Stimulated activated CD4-positive, alpha-beta T cell treated with anti-CD3 and anti-CD28 coated beads, Interleukin-12 subunit alpha, Interleukin-12 subunit beta, amount 100 ng/mL, for 24 hours (primary cell): ENCODE results near the gene CRYBG2.
"Not testable (repeated sequence)": the region's sequence is repeated elsewhere in the genome, so short reads cannot be mapped to it uniquely, and the experiment has no call there.

Experiments used
- DNase-seq, 2 experiments: peaks; one replicate each; pipeline ENCODE4 v3.0.0-alpha.2; 2020; ENCODE audit warnings: low read depth in 2 of 2

The CRYBG2 gene, protein sequence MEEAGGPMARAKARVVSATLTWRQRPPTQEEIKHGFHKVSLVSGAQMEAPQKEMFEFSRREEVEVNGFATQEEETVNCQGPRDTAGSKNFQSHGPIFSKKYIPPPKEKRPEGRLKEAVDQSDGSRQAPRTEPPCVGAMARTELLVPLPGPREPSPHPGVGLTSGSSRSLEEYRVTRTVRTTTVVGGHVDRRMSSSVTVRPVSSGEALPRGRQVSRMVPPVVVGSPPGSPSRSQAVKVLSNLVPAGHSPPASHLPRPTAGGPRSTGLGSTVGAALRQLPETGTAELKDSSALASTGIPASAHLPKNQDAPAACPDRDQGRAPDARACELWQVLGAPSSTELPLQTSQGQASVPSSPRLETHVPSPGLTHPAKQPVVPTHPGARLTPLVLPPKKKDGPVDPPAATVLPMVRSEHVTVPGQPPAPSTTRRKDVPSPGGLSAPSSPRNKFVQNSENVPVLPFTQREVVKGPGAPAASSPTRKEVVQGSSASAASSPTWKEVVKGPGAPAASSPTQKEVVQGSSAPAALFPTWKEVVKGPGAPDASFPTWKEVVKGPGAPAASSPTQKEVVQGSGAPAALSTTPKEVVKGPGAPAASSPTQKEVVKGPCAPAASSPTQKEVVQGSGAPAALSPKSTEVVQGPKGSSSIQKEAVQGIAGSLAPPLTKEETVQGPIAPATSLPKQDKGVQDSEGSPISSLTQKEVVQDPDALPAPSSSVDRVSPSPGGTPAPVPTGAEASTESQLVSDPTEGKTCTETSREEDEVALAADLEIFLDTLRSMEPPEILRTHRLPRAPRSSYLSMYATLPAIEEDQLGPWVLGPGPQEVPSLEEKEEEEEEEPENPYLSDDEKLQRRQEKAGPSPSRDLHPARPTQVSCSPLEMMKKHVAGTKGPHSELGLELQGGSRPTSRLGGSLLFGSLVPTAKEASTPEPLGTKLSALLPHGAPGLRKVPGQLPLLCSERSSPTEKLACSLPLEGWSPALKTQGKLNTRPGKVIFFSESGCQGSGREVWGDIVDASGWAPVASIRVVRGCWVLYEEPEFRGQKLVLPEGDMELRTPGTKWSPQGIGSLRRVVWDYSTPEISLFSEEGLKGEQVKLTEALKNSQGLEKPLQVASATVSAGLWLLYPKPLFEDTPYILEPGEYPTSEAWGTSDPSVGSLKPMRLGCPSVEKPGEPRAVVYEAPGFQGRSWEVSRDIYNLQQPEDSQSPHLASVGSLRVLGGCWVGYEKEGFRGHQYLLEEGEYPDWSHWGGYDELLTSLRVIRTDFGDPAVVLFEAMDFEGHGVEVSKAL (N-terminal part only)

DNA sequence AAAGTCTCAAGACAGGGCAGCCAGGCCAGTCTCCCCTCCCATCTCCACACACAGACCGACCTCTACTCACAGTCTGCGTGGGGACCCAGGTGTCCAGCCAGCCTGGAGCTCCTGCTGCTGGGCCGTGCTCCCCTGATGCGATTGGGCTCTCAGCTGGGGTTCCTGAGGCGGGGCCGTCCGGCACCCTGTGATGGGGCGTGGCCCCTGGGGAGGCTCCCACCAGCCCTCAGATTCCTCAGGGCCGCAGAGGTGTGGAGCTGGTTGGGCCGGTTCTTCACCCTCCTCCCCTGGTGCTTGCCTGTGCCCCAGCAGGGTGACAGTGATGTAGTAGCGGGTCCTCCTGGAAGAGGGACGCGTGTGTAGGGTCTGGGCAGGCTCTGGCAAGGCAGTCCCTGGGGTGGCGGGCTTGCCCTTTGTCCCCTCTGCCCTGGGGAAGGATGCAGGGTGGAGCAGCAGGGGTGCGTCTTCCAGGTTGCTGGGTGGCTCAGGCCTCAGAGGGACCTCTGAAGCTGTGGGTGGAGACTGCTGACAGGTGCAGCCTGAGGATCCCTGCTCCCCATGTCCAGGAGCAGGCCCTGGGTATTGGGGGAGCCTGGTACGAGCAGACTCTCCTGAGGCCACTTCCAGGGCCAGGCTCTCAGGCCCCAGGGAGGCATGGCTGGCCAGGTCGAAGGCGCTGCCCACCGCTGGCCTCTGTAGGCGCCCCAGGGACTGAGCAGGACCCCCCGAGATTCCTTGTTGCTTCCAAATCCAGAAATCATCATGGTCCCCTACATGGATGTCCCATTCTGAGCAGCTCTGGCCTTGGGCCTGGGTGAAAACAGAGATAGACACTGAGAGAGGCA, at the start of gene CRYBG2:
TSS of gene CRYBG2 (minus strand) at position 155 of the 845 bp plus-strand sequence. CDS start 7,473 bp downstream, outside the sequence.
- DNase-seq = no peak

DNA sequence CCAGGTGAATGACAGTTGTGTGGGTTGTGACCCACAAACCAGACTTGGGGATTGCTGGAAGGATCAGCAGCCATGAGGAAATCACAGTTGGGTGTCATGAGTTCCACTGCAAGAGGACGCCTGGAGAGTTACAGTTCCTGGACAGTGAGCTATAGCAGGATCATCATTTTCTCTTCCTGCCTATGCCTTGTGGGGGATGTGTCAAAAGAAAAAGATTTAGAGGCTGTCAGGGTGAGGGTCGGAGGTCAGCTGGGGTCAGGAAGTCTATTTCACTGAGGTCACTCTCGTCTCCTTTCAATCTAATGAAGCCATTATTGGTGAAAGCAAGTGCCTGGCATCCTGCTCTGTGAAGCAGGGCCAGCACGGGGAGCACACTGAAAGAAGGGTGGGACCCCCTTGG, 49.7 kb upstream of the CRYBG2 start:
- DNase-seq = no peak

DNA sequence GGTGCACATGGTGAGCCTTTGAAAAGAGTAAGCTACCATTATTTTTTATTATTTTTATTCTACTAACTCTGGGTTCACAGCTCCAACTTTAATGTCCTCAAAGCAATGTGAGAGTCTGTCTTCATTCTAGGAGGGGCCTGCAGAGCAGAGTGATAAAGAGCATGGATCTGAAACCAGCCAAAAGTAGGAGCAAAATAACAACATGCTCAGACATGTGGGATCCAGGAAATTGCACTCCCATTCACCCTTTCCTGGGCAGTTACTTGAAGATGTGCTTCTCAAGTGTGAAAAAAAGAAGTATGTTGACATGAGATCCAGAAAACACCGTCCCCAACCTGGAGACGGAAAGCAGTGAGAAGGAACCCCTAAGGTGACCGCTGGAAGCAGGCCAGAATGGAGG, 48.0 kb upstream of the CRYBG2 start:
- DNase-seq = no peak

DNA sequence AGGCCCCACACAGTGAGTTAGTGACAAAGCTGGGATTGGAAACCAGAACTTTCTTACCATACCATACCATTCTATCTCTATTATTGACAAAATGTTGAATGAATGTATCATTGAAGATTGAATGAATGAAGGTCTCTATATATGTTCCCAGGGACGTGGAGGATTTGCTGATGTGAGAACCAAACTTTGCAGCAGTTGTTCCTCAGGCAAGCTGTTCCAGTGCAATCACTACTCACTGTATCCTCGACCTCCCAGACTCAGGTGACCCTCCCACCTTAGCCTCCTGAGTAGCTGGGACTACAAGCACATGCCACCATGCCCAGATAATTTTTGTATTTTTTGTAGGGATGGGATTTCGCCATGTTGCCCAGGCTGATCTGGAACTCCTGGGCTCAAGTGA, 45.1 kb upstream of the CRYBG2 start:
- no peak for DNase-seq

DNA sequence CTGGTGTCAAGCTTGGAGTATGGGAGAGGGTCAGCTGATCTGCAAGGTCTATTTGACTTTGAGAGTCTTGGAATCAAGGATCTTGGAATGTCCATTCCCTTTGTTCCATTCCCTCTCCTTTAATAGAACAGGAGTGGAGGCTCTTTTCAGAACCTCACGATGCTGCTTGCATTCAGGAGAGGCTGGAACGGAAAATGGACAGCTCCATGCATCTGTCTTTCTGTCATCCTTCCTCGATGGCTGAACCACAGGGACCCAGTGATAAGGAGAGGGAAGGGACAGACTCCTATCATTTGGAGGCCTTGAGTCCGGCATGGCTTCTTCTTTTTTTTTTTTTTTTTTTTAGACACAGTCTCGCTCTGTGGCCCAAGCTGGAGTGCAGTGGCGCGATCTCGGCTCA, 41.8 kb upstream of the CRYBG2 start:
- DNase-seq = no peak

DNA sequence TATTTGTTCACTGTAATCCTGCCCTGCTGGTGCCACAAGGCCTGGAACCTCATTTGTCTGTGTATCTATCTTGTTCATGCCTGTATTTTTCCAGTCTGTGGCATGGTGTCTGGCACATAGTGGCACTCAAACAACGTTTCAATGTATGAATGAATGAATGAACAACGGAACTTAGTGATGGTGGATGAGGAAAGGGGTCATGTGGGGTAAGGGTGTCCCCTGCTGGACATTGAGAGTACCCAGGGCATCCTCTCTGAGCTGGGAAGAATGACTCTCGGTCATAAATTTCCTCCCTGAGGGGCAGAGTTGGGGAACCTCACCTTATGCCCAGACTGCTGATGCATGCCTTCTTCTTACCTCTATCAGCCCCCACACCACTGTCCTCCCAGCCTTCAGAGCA, 37.5 kb upstream of the CRYBG2 start:
- DNase-seq = no peak

DNA sequence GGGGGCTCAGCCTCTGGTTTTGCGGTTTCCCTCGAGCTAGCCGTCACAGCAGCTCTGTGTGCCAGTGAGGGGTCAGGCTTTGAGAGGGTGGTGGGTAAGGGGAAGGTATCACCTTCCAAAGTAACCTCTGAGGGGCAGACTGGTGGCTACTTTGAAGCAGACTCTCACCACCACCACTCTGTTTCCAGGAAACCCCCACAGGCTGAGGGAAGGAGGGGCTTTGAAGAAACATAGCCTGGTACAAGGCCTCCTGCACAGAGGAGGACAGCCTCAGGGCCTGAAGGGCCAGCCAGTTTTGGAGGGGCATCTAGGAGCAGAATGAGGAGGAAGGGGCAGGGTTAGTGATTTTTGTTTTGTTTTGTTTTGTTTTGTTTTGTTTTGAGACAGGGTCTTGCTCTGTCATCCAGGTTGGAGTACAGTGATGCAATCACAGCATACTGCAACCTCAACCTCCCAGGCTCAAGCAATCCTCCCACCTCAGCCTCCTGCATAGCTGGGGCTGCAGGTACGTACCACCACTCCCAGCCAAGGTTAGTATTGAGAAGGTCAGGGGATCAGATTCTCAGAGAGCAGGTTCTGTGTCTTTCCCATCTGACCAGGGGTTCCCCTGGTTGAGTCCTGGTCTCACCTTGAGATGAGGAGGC, 35.8 kb upstream of the CRYBG2 start:
- DNase-seq = no peak

DNA sequence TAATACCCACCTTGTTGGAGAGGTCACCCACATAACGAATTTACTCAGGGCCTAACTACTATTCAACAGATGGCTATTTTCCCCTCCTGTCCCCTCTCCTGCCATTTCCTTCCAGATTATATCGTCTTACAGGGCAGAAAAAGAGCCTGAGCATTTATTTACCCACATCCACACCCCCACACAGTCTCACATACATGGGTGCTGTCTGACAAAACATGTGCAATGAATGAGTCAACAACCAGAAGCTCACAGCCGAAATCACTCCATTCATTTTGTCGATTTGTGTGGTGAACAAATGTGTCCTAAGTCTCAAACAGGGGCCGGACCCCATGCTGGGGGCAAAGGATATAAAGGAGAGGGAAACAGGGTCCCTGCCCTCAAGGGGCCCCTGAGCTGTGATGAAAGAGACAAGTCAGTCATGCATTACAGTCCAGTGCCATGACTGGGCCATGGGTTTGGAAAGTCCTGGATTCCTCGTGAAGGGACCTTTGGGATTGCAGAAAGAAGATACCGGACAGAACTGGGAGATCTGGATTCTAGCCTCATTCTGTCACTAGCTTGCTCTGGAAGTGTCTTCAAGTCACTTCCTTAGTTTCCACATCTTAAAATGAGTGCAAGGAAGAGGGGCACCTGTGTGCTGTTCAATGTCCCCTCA, 35.0 kb upstream of the CRYBG2 start:
- DNase-seq = no peak

DNA sequence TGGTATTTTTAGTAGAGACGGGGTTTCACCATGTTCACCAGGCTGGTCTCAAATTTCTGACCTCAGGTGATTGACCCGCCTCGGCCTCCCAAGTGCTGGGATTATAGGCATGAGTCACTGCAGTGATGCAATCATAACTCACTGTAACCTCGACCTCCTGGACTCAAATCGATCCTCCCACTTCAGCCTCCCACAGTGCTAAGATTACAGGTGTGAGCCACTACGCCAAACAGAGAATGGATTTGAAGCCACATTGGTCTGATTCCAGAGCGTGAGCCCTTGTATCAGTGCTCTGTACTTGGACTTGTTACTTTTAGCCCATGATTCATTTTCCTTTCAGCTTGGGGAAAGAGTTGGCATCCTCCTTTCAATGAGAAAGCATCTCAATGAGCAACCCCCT, 33.5 kb upstream of the CRYBG2 start:
- no peak for DNase-seq

DNA sequence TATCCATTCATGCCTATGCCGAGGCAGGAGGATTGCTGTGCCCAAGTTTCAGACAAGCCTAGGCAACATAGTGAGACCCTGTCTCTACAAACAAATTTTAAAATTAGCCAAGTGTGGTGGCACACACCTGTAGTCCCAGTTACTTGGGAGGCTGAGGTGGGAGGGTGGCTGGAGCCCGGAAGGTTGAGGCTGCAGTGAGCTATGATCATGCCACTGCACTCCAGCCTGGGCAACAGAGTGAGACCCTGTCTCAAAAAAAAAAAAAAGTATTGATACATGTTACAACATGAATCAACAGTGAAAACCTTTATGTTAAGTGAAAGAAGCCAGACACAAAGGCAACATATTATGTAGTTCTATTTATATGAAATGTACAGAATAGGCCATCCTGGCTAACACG, 31.1 kb upstream of the CRYBG2 start:
- not testable (repeated sequence) for DNase-seq

DNA sequence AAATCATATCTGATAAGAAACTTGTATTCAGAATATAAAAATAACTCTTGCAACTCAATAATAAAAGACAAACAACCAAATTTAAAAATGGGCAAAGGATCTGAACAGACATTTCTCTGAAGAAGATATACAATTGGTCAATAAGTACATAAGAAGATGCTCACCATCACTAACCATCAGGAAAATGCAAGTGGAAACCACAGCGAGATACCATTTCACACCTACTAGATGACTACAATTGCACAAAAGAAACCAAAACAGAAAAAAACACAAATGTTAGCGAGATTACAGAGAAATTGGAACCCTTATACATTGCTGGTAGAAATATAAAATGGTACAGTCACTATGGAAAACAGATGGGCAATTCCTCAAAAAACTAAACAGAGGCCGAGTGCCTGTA, 30.1 kb upstream of the CRYBG2 start:
- DNase-seq = no peak

DNA sequence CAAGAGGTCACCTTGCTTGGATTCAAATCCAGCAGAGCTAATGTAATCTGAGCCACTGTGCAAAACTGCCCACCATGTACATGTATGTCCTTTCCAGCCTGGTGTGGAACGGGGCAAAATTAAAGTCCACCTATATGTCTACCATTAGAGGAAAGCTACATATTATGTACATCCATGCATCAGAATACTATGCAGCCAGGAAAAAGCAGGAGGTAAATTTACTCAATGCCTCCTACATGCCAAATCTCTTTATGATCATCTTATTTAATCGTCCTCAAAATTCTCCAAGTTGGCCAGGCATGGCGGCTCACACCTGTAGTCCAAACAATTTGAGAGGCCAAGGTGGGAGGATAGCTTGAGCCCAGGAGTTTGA, 24.9 kb upstream of the CRYBG2 start:
- DNase-seq = no peak

DNA sequence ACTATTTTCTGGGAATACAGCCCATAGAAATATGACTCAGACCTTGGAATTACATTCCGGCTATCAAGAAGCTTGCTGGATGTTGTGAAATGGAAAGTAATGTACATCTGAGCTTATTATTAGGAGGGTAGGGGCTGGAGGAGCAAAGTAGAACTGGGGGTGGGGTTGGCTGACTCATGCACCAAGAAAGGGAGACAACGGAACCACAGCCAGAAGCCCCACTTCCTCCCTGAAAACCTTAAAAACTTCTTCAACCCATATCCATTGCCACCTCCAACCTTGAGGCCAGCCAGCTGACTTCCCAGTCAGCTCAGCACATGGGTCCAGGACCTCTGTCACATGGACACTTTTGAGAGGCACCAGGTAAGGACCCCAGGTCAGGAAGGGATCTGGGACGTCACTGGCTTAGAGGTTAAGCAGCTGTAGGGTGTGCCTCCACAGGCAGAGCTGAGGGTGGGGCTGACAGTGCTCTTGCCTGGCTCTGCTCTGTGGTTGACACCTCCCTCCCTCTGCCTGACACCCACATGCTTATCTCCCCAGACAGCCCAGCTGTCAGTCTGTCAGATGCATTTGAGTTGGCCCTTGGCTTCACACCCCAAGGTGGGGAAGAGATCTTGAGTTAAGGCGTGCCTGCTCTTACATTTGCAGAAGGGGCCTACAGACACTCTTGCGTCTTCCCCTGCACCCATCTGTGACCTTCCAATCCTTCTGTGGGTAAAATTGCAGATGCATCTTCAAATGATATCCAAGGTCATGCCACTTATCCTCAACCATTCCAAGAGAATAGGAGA, 24.4 kb upstream of the CRYBG2 start:
- DNase-seq = peak; percentile 47 to 62

DNA sequence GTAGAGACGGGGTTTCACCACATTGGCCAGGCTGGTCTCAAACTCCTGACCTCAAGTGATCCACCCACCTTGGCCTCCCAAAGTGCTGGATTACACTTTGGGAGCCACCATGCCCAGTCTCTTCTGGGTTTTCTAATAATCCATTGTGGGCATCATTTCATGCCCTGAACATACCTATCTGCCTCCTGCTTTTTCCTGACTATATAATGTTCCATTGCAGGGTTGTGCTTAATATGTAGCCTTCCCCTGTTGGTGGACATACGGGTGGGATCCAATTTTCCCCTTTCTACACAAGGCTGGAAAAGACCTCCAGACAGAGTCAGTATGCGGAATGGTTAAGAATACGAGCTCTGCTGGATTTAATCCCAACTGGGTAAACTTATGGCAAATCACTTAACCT, 22.1 kb upstream of the CRYBG2 start:
- DNase-seq = no peak

DNA sequence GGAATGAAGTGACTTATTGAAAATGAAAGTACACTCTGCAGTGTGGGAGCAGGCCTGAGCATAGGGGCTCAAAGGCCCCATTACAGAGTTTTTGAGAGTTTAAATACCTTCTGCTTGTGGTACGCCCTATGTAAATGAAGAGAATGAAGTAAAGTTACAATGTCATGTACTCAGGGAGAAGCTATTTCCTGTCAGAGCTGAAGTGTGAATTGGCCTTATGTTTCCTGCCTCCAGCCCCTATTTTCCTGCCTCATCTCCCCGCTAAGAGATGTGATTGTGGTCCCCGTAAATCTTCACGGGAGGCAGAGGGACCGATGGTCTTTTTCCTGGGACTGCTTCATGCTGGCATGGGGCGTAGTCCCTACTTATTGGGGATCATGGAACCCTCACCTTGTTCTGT, 21.2 kb upstream of the CRYBG2 start:
- no peak for DNase-seq

DNA sequence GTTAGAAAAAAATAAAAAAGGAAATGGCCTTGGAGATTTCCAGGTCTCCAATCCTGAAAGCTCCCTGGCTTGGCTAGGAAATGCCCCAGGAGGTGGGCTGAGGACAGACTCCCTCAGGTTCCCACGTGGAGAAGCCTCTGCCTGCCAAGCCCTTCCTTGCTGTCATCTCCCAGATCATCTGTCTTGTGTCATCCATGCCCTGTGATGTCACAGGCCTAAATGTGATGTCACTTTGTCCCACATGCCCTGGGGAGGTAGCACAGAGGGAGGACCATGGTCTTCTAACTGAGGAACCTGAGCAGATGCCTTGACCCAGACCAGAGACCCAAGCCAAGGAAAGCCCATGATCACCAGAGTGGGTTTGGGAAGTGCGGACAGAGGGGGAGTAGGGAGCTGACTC, 20.4 kb upstream of the CRYBG2 start:
- not testable (repeated sequence) for DNase-seq

DNA sequence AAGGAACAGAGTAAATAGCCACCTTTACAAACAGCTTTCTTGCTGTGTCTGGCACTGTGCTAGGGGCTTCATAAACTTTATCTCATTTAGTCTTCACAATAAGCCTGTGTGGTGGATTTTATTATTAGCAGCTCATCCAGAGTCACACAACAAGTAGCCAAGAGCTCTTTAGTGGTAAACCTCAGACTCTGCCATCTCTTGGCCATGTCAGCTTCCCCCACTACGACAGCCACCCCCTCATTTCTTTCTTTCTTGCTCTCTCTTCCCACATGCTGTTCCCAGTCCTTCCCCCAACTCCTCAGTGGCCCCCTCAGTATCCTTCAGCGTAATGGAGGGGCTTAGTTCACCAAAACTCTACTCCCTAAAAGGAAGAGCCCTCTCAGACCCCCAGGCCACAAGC, 19.9 kb upstream of the CRYBG2 start:
- DNase-seq = no peak

DNA sequence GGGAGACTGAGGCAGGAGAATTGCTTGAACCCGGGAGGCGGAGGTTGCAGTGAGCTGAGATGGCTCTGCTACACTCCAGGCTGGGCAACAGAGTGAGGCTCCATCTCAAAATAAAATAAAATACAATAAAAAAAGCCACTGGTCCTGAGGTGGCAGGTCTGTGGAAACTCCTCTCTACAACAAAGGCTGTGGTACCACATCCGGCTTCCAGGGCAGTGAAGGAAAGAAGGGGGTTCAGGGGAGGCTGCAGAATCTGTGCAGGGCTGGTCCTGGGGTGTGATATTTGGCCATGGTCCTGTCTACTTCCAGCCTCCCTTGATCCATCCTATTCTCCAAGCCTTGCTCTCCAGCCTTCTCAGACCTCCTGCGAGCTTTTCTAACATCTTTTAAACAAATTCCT, 19.4 kb upstream of the CRYBG2 start:
- no peak for DNase-seq

DNA sequence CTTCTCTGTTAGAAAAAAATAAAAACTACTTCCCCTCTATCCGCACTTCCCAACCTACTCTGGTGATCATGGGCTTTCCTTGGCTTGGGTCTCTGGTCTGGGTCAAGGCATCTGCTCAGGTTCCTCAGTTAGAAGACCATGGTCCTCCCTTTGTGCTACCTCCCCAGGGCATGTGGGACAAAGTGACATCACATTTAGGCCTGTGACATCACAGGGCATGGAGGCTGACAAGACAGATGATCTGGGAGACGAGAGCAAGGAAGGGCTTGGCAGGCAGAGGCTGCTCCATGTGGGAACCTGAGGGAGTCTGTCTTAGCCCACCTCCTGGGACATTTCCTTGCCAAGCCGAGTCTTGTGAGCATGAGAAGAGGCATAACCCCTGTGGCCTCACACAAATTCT, 18.7 kb upstream of the CRYBG2 start, which contains the start of gene ZNF683:
TSS of gene ZNF683 (minus strand) at position 140 of the 400 bp plus-strand sequence. CDS start 4,179 bp downstream, outside the sequence.
- DNase-seq = not testable (repeated sequence)
